ENCODE data around the gene PCDHGB5.

DNA sequence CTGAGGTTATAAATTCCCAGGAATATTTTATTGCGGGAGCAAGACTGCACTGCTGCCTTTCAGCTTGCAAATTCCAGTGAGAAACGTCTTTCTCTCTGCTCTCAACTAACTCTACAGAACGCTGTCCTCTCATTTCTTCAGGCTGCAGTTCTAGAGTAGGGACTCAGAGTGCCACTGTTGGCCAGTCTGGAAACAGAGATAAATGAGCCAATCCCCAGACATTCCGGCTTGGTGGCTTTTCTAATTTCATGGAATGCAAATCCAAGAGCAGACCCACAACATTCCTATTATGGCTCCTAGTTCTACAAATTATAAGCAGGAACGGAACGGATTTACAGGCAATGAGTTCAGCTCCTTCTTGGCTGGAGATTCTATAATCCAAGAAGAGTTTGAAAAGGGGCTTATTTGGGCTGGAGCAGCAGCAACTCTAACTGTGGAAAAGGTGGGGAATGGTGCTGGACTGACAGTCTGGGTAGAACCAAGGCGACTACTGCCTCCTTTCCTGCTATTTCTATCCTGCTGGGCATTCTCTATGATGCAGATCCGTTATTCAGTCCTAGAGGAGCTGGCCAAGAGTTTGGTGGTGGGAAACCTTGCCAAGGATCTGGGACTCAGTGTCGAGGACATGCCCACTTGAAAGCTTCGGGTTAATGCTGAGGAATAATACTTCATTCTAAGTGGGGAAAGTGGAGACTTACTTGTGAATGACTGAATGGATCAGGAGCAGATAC lies 41.8 kb downstream of the PCDHGB5 start:
- no peak for TF ChIP-seq POLR2A (IDR thresholded peaks at IDR 0.05)
- no peak for TF ChIP-seq CTCF (IDR thresholded peaks at IDR 0.05)

Data from tibial nerve (tissue), 3 donors.